ENCODE measurements around the gene IGHMBP2.
"Not testable (repeated sequence)": the region's sequence is repeated elsewhere in the genome, so short reads cannot be mapped to it uniquely, and the experiment has no call there.

IGHMBP2 gene

DNA sequence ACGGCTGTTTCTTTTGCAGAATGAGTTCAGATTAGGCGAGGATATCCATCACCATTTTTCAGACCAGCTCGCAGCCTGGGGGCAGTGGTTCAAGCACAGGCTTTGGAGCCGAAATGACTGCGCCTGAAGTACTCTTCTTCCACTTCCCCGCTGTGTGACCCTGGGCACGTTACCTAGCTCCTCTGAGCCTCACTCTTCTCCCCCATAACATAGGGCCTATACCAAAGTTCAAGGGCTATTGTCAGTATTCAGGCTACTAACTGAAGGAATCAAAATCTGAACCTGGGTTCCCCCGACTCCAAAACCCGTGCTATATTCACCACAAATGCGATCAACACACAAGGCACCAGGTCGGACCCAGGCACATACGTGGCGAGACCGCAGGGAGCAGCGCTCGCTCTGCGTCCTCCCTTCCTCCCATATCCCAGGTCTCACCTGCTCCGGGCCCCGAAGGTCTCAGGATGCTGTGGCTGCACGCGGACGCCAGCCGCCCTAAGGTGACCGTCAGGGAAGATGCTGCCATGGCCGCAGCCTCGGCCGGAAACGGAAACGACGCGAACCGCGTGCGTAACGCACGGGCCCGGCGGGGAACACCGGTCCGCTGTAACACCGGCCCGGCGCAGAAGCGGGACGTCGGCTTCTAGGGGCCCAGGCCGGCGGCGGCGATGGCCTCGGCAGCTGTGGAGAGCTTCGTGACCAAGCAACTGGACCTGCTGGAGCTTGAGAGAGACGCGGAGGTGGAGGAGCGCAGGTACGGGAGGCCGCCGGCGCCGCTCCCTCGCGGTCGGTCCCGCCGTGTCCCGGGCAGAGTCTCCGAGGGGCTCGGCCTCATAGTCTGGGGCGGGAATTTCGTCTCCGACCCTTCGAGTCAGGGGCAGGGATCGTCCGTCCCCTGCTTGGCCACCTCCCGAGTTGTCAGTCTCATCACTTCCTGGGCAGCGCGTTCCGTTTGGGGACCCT, at the start of gene IGHMBP2, which contains the start of gene MRPL21:
Gene IGHMBP2 (plus strand): TSS at position 604 of the 960 bp plus-strand sequence. CDS start 62 bp downstream, at position 666.
Gene MRPL21 (minus strand): TSS at position 545 of the 960 bp plus-strand sequence. CDS start 22 bp downstream, at position 523.
- DNase-seq = peak; percentile 90

DNA sequence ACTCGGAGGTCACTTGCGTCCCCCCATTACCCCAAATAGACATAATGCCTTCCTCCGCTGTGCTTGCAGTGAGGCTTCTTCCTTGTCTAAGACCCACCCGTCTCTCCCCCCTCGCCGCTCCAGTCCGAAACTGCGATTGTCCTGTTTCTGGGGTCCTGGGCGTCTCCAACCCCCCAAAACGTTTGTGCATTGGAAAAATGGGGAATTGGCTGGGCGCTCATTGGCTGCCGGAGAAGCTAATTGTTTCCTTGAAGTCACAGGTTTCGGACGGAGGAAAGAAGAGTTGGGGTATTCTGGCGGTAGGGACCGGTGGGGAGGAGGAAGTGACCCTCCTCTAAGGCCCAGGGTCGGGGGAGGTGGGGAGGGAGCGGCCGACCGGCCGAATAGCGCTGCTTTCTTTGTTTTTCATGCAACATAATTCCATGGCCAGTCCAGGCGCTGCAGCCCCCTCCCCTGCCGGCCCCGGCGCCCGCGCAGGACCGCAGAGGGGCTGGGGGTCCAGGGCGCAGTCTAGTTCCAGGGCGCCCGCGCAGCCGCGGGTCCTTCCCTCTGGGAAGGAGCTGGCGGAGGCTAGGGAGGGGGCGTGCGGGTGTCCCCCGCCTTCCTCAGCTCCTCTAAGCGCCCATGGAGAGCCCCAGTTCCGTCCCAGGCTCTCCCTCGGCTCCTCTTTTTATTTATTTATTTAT, 49.3 kb upstream of the IGHMBP2 start:
- DNase-seq = no peak

DNA sequence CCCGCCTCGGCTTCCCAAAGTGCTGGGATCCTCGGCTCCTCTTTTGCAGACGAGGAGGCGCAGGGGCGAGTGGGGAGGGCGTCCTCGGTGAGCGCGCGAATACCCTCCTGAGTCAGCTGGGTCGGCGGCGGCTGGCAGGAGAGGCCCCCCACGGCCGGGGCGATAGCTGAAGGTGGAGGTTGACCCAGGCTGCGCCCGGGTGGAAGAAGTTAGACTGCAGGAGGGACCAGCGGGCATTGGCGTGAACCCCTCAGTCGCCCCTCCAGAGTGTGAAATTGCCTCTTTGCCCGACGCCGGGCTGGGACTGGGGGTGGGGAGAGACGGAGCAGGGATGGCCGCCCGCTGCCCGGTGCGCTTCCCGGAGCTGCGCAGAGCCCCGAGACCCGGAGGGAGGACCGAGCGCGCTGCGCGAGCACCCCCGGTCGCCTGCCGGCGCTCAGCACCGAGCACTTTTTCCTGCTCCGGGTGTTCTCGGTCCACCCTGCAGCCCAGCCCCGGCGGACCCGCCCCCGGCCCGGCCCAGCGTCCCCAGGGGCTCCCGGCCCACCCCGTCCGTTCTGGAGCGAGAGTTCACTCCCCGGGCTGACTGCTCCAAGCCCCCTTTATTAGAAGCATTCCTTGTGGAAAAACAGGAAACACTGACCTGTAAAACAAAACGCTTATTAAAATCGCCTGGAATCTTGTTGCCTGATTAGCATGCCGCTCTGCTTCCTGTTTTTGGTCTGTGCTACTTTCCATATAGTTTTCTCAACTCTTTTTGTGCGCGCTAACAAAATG, 48.3 kb upstream of the IGHMBP2 start:
- DNase-seq = peak; percentile 77

DNA sequence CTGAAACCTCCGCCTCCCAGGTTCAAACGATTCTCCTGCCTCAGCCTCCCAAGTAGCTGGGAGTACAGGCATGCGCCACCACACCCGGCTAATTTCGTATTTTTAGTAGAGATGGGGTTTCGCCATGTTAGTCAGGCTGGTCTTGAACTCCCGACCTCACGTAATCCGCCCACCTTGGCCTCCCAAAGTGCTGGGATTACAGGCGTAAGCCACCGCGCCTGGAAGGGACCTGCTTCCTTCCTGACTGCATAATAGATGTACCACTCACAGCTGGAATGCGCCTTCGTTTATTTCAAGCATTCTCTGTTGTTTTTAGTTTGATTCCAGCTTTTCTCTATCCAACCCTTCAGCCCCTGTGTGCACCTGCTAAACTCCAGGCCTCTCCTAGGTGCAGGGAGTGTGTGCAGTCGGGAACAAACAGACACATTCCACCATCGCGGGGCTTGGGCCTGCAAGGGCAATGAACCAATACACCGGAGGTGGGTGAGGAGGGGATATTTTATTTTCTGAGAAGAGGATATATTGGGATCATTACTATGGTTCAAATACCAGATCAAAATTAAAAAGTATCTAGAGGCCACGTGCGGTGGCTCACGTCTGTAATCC, 47.2 kb upstream of the IGHMBP2 start:
- not testable (repeated sequence) for DNase-seq

DNA sequence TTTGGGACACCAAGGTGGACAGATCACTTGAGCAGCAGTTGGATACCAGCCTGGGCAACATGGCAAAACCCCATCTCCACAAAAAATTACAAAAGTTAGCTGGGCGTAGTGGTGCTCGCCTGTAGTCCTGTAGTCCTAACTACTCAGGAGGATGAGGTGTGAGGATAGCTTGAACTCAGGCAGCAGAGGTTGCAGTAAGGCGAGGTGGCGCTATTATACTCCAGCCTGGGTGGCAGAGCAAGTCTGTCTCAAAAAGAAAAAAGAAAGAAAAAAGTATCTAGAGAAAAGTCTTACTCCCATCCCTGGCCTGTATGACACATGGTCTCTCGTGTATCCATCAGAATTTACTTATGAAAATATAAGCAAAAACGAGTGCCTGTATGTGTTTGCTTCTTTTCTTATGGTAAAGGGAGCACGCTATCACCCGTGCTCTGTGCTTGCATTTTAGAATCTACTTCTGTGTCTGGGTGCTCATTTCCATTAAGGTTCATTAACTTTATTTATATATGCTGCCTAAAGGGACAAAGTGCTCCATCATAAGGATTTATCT, 46.6 kb upstream of the IGHMBP2 start:
- DNase-seq = no peak

DNA sequence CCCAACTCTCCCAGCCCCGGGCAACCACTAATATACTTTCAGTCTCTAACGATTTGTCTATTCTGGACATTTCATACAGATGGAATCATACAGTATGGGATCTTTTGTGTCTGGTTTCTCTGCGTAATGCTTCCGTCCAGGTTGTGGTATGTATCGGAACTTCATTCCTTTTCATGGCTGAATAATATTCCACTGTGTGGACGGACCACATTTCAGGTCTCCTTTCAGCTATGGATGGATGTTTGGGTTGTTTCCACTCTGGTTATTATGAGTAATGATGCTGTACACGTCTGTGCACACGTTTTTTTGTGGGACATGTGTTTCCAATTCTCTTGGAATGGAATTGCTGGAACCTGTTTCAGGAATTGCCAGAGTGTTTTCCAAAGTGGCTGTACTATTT, 44.6 kb upstream of the IGHMBP2 start:
- DNase-seq = no peak

DNA sequence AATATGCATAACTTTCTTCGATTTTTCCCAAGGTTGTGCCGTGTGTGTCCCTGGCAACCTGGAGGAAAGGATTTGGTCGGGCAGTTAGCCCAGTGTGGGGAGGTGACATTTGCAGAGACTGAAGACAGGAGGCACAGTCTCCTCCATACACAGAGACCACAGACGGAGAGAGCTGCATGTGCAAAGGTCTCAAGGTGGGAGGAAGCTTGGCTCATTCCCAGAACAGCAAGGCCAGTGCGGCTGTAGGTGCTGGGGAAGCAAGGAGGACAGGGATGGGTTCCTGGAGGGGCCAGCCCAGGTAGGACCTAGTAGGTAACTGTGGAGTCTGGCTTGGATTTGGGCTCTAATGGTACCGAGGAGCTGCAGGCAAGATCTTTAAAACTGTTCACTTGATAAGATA, 41.3 kb upstream of the IGHMBP2 start:
- no peak for DNase-seq

DNA sequence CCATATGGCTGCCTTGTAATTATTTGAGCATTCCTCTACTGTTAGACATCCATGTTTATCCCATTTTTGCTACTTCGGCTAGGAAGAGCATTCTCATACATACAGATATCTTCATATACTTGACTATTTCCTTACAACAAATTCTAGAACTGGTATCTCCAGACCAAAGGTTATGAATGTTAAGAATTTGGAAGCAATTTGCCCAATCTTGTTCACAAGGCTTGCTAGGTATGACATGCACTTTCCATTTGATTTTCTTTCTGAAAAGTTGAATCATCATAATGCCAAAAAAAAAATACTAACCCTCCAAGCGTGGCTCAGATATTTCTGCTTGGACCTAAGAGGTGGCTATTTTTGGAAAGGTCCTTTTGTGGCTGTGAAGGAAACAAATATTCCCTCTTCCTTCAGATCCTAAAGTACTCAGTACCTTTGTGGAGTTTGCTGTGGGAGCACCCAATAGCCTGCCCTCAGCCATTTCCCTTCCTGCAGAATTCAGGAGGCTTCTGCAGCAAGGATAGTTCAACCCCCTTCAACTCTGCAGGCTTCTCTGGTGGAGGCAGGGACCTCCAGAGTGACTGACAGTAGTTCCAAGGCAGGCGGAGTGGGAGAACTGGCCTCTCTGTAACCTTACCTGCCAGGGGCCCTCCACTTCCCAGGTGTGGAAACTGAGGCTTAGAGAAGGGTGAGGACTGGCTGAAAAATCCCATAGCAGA, 40.0 kb upstream of the IGHMBP2 start:
- DNase-seq = no peak

DNA sequence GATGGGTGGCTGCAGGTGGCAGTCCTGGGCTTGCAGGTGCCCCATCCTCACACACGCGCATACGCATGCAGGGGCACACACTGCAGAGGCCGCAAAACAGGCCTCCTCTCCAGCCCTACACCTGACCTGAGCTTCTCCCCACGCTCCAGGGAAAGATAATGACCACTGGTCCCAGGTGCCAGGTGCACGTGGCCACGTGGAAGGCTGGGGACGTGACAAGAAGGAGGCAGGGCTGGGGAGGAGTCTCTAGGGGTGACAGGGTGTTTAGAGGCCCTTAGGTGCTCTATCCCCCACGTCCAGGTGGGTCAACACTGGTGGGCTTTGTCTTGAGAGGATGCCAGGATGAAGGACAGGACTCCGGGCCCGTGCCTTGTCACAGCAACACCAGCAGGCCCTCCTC, 38.5 kb upstream of the IGHMBP2 start:
- DNase-seq = no peak

DNA sequence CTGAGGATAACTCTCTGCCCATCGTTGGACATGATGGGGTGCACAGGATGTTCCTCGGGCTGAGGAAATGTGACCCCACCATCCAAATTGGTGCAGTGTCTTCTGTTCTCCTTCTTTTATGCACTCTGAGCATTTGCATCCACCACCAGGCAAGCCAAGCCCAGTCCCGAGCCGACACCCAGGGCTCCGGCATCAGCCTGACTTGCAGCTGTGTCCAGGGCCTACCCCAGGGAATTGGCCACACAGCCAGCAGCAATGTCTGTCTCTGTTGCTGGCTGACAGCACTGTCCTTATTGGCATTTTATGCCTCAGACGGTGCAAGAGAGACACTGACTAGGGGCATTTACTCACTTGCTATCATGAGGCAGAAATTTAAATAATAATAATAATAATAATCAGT, 36.6 kb upstream of the IGHMBP2 start:
- DNase-seq = no peak

DNA sequence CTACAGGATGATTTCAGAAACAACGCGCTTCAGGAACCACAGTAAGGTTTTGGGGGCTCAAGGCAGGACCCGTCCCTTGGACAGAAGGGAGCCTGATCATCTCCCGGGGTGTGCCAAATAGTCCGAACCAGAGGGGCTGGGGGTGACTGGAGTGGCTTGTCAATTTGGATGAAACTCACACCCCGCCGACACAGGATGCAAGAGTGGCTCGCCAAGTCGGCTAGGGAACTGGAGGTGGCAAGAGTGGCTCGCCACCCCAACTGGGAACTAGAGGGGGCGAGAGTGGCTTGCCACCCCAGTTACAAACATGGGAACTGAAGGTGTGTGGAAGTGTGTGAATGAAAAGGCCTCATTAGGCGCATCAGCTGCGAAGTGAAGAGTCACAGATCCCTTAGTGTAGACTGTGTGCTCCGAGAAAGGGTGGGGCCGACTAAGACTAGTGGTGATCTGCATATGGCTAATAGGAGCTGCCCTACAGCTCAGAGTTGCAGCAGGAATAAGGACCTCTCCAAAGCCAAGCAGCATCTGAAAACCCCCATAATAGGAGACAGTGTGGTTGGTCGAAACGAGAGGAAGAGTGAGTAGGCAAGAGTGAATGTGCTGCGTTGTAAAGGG, 35.4 kb upstream of the IGHMBP2 start:
- DNase-seq = no peak

DNA sequence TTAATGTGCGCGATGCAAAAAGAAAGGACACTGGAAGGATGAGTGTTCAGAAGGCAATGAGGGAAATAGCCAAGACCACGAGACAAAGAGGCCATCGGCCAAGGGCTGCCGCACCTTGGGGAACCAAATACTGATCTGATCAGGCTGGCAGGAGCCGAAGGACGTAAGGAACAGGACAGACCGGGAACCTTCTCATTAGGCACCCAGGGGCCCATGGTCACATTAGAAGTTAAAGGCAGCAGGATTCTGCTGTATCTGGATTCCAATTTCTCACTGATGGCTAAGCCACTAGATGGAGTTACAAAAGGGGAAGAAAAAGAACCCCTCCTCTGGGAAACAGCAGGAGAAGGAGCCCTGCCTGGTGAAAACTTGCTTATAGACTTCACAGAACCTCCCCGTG, 33.2 kb upstream of the IGHMBP2 start:
- no peak for DNase-seq

DNA sequence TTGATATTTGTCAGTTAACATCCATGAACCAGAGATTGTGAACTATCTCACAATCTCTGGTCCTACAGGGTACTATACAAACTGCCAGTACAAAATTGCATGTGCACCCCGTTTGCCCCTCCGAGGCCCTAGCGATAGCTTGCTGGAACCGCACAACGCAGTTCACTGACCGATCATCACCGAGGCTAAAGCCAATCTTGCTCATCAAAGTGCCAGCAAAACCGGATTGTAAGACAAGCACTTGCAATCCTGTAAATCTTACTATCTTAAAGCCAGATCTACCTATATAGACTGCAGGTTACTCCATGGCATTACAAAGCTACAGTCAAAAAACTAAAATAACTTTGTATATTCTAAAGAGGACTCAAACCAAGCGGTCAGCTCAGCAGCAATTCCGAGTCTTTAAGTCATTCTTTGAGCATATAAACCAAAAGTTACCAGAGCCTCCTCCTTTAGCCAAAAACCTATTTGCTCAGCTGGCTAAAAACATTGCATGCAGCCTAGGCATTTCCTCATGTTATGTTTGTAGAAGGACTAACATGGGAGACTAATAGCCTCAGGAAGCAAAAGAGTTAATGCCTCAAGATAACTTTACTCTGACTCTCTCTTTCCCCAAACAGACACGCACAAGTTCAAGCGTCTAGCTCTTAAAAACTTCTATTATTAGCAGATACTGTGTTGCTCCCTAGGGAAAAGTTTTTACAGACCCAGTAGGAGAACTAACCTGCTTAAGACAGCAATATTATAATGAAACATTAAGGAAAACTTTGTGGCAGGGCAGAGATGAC, 31.3 kb upstream of the IGHMBP2 start:
- no peak for DNase-seq

DNA sequence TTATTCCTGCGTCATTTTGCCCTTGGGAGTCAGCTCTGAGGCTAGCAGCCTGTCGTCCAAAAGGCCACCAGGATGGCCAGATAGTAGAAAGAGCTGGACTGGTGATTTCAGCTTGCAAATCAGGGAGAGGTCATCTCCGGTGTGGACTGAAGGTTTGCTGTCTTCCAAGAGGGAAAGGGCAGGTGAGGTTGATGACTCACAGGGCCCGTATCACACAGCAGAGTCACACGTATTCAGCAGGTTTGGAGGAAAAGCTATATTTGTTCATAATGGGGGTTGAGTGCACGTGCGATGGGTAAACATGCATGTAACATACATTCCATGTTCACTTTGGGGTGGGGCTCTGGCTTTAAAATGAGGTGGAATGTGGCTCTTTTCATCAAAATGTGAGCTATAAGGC, 25.7 kb upstream of the IGHMBP2 start:
- no peak for DNase-seq

DNA sequence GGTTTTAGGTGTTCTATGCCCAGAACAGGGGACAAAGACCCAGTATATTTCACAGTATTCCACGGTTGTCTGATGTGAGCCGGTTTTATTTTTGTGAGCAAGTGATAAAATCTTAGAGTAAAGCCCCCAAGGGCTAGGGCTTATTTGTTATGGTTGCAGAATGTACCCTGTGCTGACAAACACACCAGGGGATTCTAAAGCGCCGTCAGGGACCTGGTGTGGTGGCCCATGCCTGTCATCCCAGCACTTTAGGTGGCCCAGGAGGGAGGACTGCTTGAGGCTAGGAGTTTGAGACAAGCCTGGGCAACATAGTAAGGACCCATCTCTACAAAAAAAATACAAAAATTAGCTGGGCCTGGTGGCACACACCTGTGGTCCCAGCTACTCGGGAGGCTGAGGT, 22.8 kb upstream of the IGHMBP2 start:
- no peak for DNase-seq

DNA sequence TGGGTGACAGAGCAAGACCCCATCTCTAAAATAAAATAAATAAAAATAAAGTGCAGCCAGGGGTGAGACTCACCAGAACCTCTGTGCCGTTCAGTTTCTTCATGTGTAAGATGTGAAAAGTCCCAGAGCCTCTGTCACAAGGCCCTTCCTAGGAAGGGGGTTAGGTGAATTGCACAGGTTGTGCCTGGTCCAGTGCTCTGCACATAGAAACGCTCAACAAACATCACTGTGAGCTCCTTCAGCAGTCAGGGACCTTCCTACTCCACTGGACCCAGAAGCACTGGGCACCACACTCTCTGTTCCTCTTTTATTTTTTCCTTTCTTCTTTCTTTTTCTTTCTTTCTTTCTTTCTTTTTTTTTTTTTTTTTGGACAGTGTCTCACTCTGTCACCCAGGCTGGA, 22.4 kb upstream of the IGHMBP2 start:
- DNase-seq = no peak

DNA sequence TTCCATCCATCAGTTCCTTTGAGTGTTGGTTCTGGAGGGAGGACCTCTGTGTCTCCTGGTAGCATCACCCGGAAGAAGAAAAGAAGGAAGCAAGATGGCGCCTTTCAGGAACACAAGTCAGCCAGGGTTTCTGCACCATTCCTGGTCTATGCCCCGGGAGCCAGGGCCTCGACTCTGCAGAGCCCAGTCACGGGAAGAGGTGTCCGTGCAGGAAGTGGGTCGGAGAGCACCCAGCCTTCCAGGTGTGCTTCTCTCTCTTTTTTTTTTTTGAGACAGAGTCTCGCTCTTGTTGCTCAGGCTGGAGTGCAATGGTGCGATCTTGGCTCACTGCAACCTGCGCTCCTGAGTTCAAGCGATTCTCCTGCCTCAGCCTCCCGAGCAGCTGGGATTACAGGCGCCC, 21.3 kb upstream of the IGHMBP2 start:
- no peak for DNase-seq

DNA sequence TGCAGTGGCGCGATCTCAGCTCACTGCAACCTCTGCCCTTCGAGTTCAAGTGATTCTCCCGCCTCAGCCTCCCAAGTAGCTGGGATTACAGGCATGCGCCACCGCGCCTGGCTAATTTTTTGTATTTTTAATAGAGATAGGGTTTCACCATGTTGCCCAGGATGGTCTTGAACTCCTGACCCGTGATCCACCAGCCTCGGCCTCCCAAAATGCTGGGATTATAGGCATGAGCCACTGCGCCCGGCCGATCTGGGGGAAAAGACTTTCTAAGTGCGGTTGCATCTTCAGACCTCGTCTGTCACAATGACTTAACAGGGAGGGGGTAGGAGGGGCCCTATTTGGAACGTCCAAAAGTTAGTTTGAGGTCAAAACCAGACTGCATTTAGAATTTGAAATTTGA, 18.9 kb upstream of the IGHMBP2 start:
- not testable (repeated sequence) for DNase-seq

DNA sequence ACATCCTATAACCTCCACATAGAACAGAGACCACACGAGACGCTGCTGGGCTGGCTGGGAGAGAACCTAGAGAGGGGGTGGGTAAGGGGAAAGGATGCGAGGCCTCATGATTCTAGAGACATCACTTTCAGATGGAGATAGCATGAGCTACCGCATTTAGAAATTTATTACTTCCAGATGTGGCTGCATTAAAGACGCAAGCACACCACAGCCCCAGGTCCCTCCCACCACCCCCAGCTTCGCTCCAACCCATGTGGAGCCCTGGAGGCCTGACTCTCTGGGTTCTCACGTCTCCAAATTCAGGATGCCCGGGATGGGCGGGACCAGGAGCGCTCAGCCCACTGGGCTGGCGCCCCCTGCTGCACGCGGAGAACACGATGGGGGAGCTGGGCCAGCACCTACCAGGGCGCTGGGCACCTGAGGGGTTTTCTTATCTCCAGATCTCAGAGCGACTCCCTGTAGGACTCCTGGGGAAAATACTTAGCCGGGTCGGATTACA, 13.7 kb upstream of the IGHMBP2 start:
- DNase-seq = peak; percentile 79
